Measurements from ENCODE around the gene KLHDC1.

DNA sequence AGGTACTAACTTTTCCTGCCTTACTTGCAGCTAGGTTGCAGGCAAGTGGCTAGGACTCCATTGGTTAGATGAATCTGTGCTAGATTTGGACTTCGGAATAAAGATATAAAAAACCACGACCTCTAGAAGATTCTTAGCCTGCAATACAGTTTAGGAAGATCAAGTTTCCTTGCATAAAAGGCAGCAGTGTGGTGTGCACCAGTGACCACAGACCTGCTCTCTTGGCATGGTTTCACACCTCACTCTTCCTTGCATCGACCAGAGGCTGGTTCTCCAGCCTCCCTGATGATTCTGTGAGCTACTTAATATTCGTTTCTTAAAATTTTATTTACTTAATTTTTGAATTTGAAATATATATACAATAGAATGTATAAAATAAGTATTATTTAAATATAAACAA lies 9.8 kb downstream of the KLHDC1 start:
- TF ChIP-seq, protein P1, sequence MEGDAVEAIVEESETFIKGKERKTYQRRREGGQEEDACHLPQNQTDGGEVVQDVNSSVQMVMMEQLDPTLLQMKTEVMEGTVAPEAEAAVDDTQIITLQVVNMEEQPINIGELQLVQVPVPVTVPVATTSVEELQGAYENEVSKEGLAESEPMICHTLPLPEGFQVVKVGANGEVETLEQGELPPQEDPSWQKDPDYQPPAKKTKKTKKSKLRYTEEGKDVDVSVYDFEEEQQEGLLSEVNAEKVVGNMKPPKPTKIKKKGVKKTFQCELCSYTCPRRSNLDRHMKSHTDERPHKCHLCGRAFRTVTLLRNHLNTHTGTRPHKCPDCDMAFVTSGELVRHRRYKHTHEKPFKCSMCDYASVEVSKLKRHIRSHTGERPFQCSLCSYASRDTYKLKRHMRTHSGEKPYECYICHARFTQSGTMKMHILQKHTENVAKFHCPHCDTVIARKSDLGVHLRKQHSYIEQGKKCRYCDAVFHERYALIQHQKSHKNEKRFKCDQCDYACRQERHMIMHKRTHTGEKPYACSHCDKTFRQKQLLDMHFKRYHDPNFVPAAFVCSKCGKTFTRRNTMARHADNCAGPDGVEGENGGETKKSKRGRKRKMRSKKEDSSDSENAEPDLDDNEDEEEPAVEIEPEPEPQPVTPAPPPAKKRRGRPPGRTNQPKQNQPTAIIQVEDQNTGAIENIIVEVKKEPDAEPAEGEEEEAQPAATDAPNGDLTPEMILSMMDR (IDR thresholded peaks at IDR 0.05) = no peak
- no peak for TF ChIP-seq POLR2A (IDR thresholded peaks at IDR 0.05)
